Left lobe of liver (tissue), 2 donors: ENCODE results near the gene KCNQ1. TPM values are rescaled to one million over a fixed set of nuclear protein-coding genes. Genes with fewer than 3 reads are reported as not detected.

Experiments
- ATAC-seq: fragments of 200-7000 bp; cut with Tn5 transposase; one replicate; pipeline ENCODE4 v1.9.1; 2020; ENCODE audit warnings: mild to moderate bottlenecking, moderate library complexity
- DNase-seq: peaks from one replicate; pipeline ENCODE4 v3.0.0-alpha.2; 2020; ENCODE audit warnings: low spot score
- total RNA-seq: library from RNA; stranded (reverse); gene quantifications from one replicate; pipeline ENCODE4 v1.2.1, GENCODE V29; 2021
- donor health status: DM: no; HTN: no; CAD: no; lungs with moderate emphysema.
- donor health status: DM: no; HTN: yes; CAD: no.

KCNQ1 gene
- total RNA-seq, 1 donor from 2014 or later, result 2.1 TPM

- no peak for DNase-seq
Measured at GRCh38 chr11:2825261-2825888, 380.6 kb downstream of the KCNQ1 start.

GRCh38 chr11:2825889-2826678 lies 381.3 kb downstream of the KCNQ1 start:
- ATAC-seq (peak; percentile 51), DNase-seq (no peak)

More at GRCh38 chr11:2825261-2825888, 380.6 kb downstream of the KCNQ1 start:
- ATAC-seq, result peak; percentile 48

GRCh38 chr11:2826679-2827056 lies 381.9 kb downstream of the KCNQ1 start:
- ATAC-seq, result peak; percentile 36
- no peak for DNase-seq

GRCh38 chr11:2827256-2827655 lies 382.4 kb downstream of the KCNQ1 start:
- DNase-seq, result no peak
- ATAC-seq, result no peak

GRCh38 chr11:2827792-2828191 lies 383.0 kb downstream of the KCNQ1 start:
- DNase-seq, result no peak
- ATAC-seq, result no peak

GRCh38 chr11:2828585-2829330 lies 383.9 kb downstream of the KCNQ1 start:
- DNase-seq, result no peak

GRCh38 chr11:2830030-2830812 lies 385.4 kb downstream of the KCNQ1 start:
- no peak for DNase-seq
- no peak for ATAC-seq

More at GRCh38 chr11:2828585-2829330, 383.9 kb downstream of the KCNQ1 start:
- ATAC-seq, result no peak

- DNase-seq (no peak), ATAC-seq (no peak)
Measured at GRCh38 chr11:2830886-2831285, 386.1 kb downstream of the KCNQ1 start.

GRCh38 chr11:2831781-2832532 lies 387.1 kb downstream of the KCNQ1 start:
- DNase-seq (no peak), ATAC-seq (no peak)

- no peak for ATAC-seq
- no peak for DNase-seq
Measured at GRCh38 chr11:2832533-2833020, 387.8 kb downstream of the KCNQ1 start.

GRCh38 chr11:2833051-2833715 lies 388.4 kb downstream of the KCNQ1 start:
- DNase-seq (no peak), ATAC-seq (no peak)

GRCh38 chr11:2833716-2834502 lies 389.1 kb downstream of the KCNQ1 start:
- no peak for DNase-seq
- no peak for ATAC-seq

GRCh38 chr11:2834503-2835273 lies 389.9 kb downstream of the KCNQ1 start:
- DNase-seq, result no peak
- ATAC-seq, result no peak

- ATAC-seq (no peak), DNase-seq (no peak)
Measured at GRCh38 chr11:2835296-2835695, 390.5 kb downstream of the KCNQ1 start.

GRCh38 chr11:2835751-2836150 lies 390.9 kb downstream of the KCNQ1 start:
- ATAC-seq, result no peak
- DNase-seq, result no peak

GRCh38 chr11:2836315-2837095 lies 391.7 kb downstream of the KCNQ1 start:
- DNase-seq (no peak), ATAC-seq (no peak)

GRCh38 chr11:2837096-2837601 lies 392.3 kb downstream of the KCNQ1 start:
- ATAC-seq (peak; percentile 62), DNase-seq (no peak)
